ENCODE measurements around the gene APOL1. TPM values are rescaled to one million over a fixed set of nuclear protein-coding genes. Genes with fewer than 3 reads are reported as not detected.

Gene APOL1
- total RNA-seq, 2 experiments from 2014 or later = 6.4 to 7.3 TPM

DNA sequence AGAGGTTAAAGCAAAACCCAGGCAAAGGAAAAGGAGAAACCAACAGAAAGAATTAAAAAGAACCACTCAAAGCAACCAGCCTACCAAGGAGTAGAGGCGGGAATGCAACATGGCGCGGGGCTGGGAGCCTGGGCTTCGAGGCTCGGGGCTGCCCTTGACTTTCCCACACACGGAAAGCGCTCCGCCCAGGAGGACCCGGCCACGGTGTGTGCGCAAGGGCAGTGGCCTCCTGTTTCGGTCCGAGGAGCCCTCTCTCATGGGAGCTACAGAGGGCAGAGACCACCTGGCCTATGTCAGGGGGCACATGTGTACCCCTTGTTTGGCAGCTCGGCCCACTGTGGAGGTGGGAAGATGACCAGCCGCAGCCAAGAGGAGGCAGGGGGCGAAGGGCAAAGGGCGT is 55.9 kb downstream of the APOL1 start:
- Histone ChIP-seq H3K36me3 (ENCODE audit: insufficient read depth, low read length) (peaks cover 98% of the 10 kb centered on the region), H3K4me3 (ENCODE audit: low read length) (no peak overlapping the region), H3K27ac (ENCODE audit: low read depth in 1 of 2, low read length in 2 of 2) (no peak overlapping the region), H3K27me3 (ENCODE audit: control insufficient read depth in 1 of 2, insufficient read depth in 2 of 2, low read length in 2 of 2) (no peaks in the 10 kb centered on the region), H3K4me1 (ENCODE audit: insufficient read depth, low read length) (peaks cover 4% of the 10 kb centered on the region), H3K9me3 (ENCODE audit: control insufficient read depth in 1 of 2, insufficient read depth in 1 of 2, low read length in 2 of 2) (no peaks in the 10 kb centered on the region)
- intact Hi-C loops (cut with DNase I, micrococcal nuclease) = no loop called here
- POLR2A ChIA-PET = interaction anchor here (1.9 kb wide), 1 partner anchor 25 kb away, joined by 6 read pairs; no protein-coding TSS in a partner anchor
- ATAC-seq (ENCODE audit: poor library complexity) = no peak
- TF ChIP-seq, protein P1, sequence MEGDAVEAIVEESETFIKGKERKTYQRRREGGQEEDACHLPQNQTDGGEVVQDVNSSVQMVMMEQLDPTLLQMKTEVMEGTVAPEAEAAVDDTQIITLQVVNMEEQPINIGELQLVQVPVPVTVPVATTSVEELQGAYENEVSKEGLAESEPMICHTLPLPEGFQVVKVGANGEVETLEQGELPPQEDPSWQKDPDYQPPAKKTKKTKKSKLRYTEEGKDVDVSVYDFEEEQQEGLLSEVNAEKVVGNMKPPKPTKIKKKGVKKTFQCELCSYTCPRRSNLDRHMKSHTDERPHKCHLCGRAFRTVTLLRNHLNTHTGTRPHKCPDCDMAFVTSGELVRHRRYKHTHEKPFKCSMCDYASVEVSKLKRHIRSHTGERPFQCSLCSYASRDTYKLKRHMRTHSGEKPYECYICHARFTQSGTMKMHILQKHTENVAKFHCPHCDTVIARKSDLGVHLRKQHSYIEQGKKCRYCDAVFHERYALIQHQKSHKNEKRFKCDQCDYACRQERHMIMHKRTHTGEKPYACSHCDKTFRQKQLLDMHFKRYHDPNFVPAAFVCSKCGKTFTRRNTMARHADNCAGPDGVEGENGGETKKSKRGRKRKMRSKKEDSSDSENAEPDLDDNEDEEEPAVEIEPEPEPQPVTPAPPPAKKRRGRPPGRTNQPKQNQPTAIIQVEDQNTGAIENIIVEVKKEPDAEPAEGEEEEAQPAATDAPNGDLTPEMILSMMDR (IDR thresholded peaks at IDR 0.05) = no peak
- H3K4me1 Mint-ChIP-seq (ENCODE audit: low read depth) = peaks cover 7% of the 10 kb centered on the region
- H3K27me3 Mint-ChIP-seq = no peaks in the 10 kb centered on the region
- H3K9me3 Mint-ChIP-seq = no peaks in the 10 kb centered on the region
- no peak overlapping the region for H3K27ac Mint-ChIP-seq
- CTCF ChIA-PET = no interaction called here
- H3K4me3 Mint-ChIP-seq = no peak overlapping the region
- no peak for DNase-seq
- peaks cover 89% of the 10 kb centered on the region for H3K36me3 Mint-ChIP-seq (ENCODE audit: low read depth)

- Mint-ChIP-seq H3K36me3 (ENCODE audit: low read depth) (peaks cover 85% of the 10 kb centered on the region), H3K4me3 (no peak overlapping the region)
- POLR2A ChIA-PET = interaction anchor here (0.6 to 0.9 kb wide), 2 partner anchors 9 to 67 kb away, joined by 3 read pairs; no protein-coding TSS in a partner anchor
Measured at GRCh38 chr22:36311386-36312085, 58.6 kb downstream of the APOL1 start.

GRCh38 chr22:36315325-36315724 is 62.4 kb downstream of the APOL1 start:
- ChIA-PET CTCF (no interaction called here), POLR2A (interaction anchor here (1.1 kb wide), 1 partner anchor 14 kb away, joined by 3 read pairs; no protein-coding TSS in a partner anchor)
- TF ChIP-seq, protein P1 (IDR thresholded peaks at IDR 0.05) = no peak
- Histone ChIP-seq H3K27me3 (ENCODE audit: control insufficient read depth in 1 of 2, insufficient read depth in 2 of 2, low read length in 2 of 2) (no peaks in the 10 kb centered on the region), H3K4me1 (ENCODE audit: insufficient read depth, low read length) (no peaks in the 10 kb centered on the region), H3K4me3 (ENCODE audit: low read length) (no peak overlapping the region), H3K9me3 (ENCODE audit: control insufficient read depth in 1 of 2, insufficient read depth in 1 of 2, low read length in 2 of 2) (no peaks in the 10 kb centered on the region), H3K36me3 (ENCODE audit: insufficient read depth, low read length) (peaks cover 97% of the 10 kb centered on the region), H3K27ac (ENCODE audit: low read depth in 1 of 2, low read length in 2 of 2) (no peak overlapping the region)
- no peaks in the 10 kb centered on the region for H3K27me3 Mint-ChIP-seq
- no peaks in the 10 kb centered on the region for H3K9me3 Mint-ChIP-seq
- DNase-seq = no peak
- H3K4me1 Mint-ChIP-seq (ENCODE audit: low read depth) = no peaks in the 10 kb centered on the region
- intact Hi-C loops (cut with DNase I, micrococcal nuclease) = no loop called here
- no peak for ATAC-seq (ENCODE audit: poor library complexity)
- H3K36me3 Mint-ChIP-seq (ENCODE audit: low read depth) = peaks cover 92% of the 10 kb centered on the region
- H3K4me3 Mint-ChIP-seq = no peak overlapping the region
- H3K27ac Mint-ChIP-seq = peak overlapping the region; percentile 61

More at GRCh38 chr22:36311386-36312085, 58.6 kb downstream of the APOL1 start:
- Mint-ChIP-seq H3K27me3 (no peaks in the 10 kb centered on the region), H3K27ac (no peak overlapping the region), H3K9me3 (no peaks in the 10 kb centered on the region), H3K4me1 (ENCODE audit: low read depth) (no peaks in the 10 kb centered on the region)
- Histone ChIP-seq H3K36me3 (ENCODE audit: insufficient read depth, low read length) (peaks cover 97% of the 10 kb centered on the region), H3K27me3 (ENCODE audit: control insufficient read depth in 1 of 2, insufficient read depth in 2 of 2, low read length in 2 of 2) (no peaks in the 10 kb centered on the region), H3K27ac (ENCODE audit: low read depth in 1 of 2, low read length in 2 of 2) (no peak overlapping the region), H3K9me3 (ENCODE audit: control insufficient read depth in 1 of 2, insufficient read depth in 1 of 2, low read length in 2 of 2) (no peaks in the 10 kb centered on the region), H3K4me1 (ENCODE audit: insufficient read depth, low read length) (peaks cover 4% of the 10 kb centered on the region), H3K4me3 (ENCODE audit: low read length) (no peak overlapping the region)
- intact Hi-C loops (cut with DNase I, micrococcal nuclease) = no loop called here
- ATAC-seq (ENCODE audit: poor library complexity) = no peak
- TF ChIP-seq, protein P1 (IDR thresholded peaks at IDR 0.05) = no peak
- no peak for DNase-seq
- CTCF ChIA-PET = interaction anchor here (1.4 to 1.6 kb wide), 2 partner anchors 10 to 159 kb away, joined by 5 read pairs; no protein-coding TSS in a partner anchor
